Measurements from ENCODE around the gene CASP9. TPM values are rescaled to one million over a fixed set of nuclear protein-coding genes. Genes with fewer than 3 reads are reported as not detected.
"Not testable (repeated sequence)": the region's sequence is repeated elsewhere in the genome, so short reads cannot be mapped to it uniquely, and the experiment has no call there.

Gene CASP9
- total RNA-seq, 1 experiment from 2014 or later, result 15.9 TPM

- H3K56ac ChIP-seq (ENCODE audit: insufficient read length, low read depth, low read length); H2BK5ac ChIP-seq (ENCODE audit: insufficient read length, low read length); H3K18ac ChIP-seq (ENCODE audit: insufficient read length, low read depth, low read length); H3K9me3 ChIP-seq (ENCODE audit: control insufficient read depth, low read depth, low read length); H3K4me1 Mint-ChIP-seq; H3K14ac ChIP-seq (ENCODE audit: insufficient read depth, low read length); H3K23ac ChIP-seq (ENCODE audit: insufficient read length, low read depth, low read length); H3K4me3 Mint-ChIP-seq; H2AFZ ChIP-seq (ENCODE audit: low read length); H3T11ph ChIP-seq (ENCODE audit: low read length); H3K79me2 ChIP-seq (ENCODE audit: insufficient read depth, low read length); H3K4ac ChIP-seq (ENCODE audit: low read depth, low read length); H3K36me3 Mint-ChIP-seq (ENCODE audit: insufficient read depth in 1 of 3, low read depth in 3 of 3); H3K4me2 ChIP-seq (ENCODE audit: insufficient read depth, insufficient read length, low read length); H3K79me1 ChIP-seq (ENCODE audit: insufficient read depth, low read depth, low read length, poor library complexity, severe bottlenecking); H4K5ac ChIP-seq (ENCODE audit: insufficient read length, low read depth, low read length); H3K9me3 Mint-ChIP-seq; DNase-seq; H2BK12ac ChIP-seq (ENCODE audit: insufficient read length, low read depth, low read length); H4K20me1 ChIP-seq (ENCODE audit: control insufficient read depth, insufficient read depth, insufficient read length); H2BK120ac ChIP-seq (ENCODE audit: low read depth, low read length, poor library complexity, severe bottlenecking); H3K27me3 ChIP-seq (ENCODE audit: insufficient read depth, low read length); H2BK20ac ChIP-seq (ENCODE audit: low read depth, low read length, poor library complexity, severe bottlenecking); H4K91ac ChIP-seq (ENCODE audit: insufficient read length, low read depth, low read length); H3K4me1 ChIP-seq (ENCODE audit: insufficient read depth, low read length); H3K27ac ChIP-seq (ENCODE audit: insufficient read length, low read depth, low read length); H3K23me2 ChIP-seq (ENCODE audit: insufficient read length, low read depth, low read length, poor library complexity, severe bottlenecking); H4K8ac ChIP-seq (replicated peaks; ENCODE audit: insufficient read length, low read depth, low read length); H3K27ac Mint-ChIP-seq; H3K9ac ChIP-seq (ENCODE audit: extremely low read depth, insufficient read length, low read length); H3K27me3 Mint-ChIP-seq (ENCODE audit: low read depth); H2AK5ac ChIP-seq (ENCODE audit: insufficient read length, low read length); H2BK15ac ChIP-seq (ENCODE audit: low read depth, low read length): not testable (repeated sequence)
- no CpG with 5 or more reads among the region's 5 CpGs for WGBS (ENCODE audit: extremely low coverage, insufficient read length, low lambda C conversion rate)
These were observed 52.9 kb downstream of the CASP9 start for GRCh38 chr1:15471067-15471466.

- H2BK5ac ChIP-seq (ENCODE audit: insufficient read length, low read length); H3K9me3 ChIP-seq (ENCODE audit: control insufficient read depth, low read depth, low read length); H3K27me3 ChIP-seq (ENCODE audit: insufficient read depth, low read length); H3K4me2 ChIP-seq (ENCODE audit: insufficient read depth, insufficient read length, low read length); H3K4me1 ChIP-seq (ENCODE audit: insufficient read depth, low read length); H2BK15ac ChIP-seq (ENCODE audit: low read depth, low read length); H2AK5ac ChIP-seq (ENCODE audit: insufficient read length, low read length); H2AFZ ChIP-seq (ENCODE audit: low read length); H3K4me3 Mint-ChIP-seq; H3K4ac ChIP-seq (ENCODE audit: low read depth, low read length); H3K36me3 Mint-ChIP-seq (ENCODE audit: insufficient read depth in 1 of 3, low read depth in 3 of 3); H4K91ac ChIP-seq (ENCODE audit: insufficient read length, low read depth, low read length); H3K79me2 ChIP-seq (ENCODE audit: insufficient read depth, low read length); H3K9ac ChIP-seq (ENCODE audit: extremely low read depth, insufficient read length, low read length); H3T11ph ChIP-seq (ENCODE audit: low read length); H4K5ac ChIP-seq (ENCODE audit: insufficient read length, low read depth, low read length); H3K4me1 Mint-ChIP-seq; H3K23ac ChIP-seq (ENCODE audit: insufficient read length, low read depth, low read length); DNase-seq; H3K23me2 ChIP-seq (ENCODE audit: insufficient read length, low read depth, low read length, poor library complexity, severe bottlenecking); H2BK12ac ChIP-seq (ENCODE audit: insufficient read length, low read depth, low read length); H4K8ac ChIP-seq (replicated peaks; ENCODE audit: insufficient read length, low read depth, low read length); H4K20me1 ChIP-seq (ENCODE audit: control insufficient read depth, insufficient read depth, insufficient read length); H3K14ac ChIP-seq (ENCODE audit: insufficient read depth, low read length); H3K27me3 Mint-ChIP-seq (ENCODE audit: low read depth); H3K27ac ChIP-seq (ENCODE audit: insufficient read length, low read depth, low read length); H3K56ac ChIP-seq (ENCODE audit: insufficient read length, low read depth, low read length); H3K79me1 ChIP-seq (ENCODE audit: insufficient read depth, low read depth, low read length, poor library complexity, severe bottlenecking); H3K9me3 Mint-ChIP-seq; H2BK120ac ChIP-seq (ENCODE audit: low read depth, low read length, poor library complexity, severe bottlenecking); H3K27ac Mint-ChIP-seq; H2BK20ac ChIP-seq (ENCODE audit: low read depth, low read length, poor library complexity, severe bottlenecking); H3K18ac ChIP-seq (ENCODE audit: insufficient read length, low read depth, low read length): not testable (repeated sequence)
- no CpG with 5 or more reads among the region's 9 CpGs for WGBS (ENCODE audit: extremely low coverage, insufficient read length, low lambda C conversion rate)
These were observed 54.1 kb downstream of the CASP9 start for GRCh38 chr1:15469821-15470448.
